ENCODE results near the gene RNF157.

RNF157 gene

GRCh38 chr17:76182016-76182764 is 58.1 kb downstream of the RNF157 start:
- DNase-seq (ENCODE audit: extremely low read depth, low read depth): peak; percentile 65
- TF ChIP-seq CTCF (IDR thresholded peaks at IDR 0.05; ENCODE audit: low read depth, low read length): peak; percentile 85

GRCh38 chr17:76179496-76180467 is 60.5 kb downstream of the RNF157 start:
- DNase-seq (ENCODE audit: extremely low read depth, low read depth): no peak
- peak; percentile 1; the same call in 1 of the 2 replicates for TF ChIP-seq CTCF (IDR thresholded peaks at IDR 0.05; ENCODE audit: low read depth, low read length)

GRCh38 chr17:76178124-76178523 is 62.2 kb downstream of the RNF157 start:
- DNase-seq (ENCODE audit: extremely low read depth, low read depth): no peak
- no peak for TF ChIP-seq CTCF (IDR thresholded peaks at IDR 0.05; ENCODE audit: low read depth, low read length)

GRCh38 chr17:76176701-76177574 is 63.4 kb downstream of the RNF157 start:
- TF ChIP-seq CTCF (IDR thresholded peaks at IDR 0.05; ENCODE audit: low read depth, low read length): no peak
- no peak for DNase-seq (ENCODE audit: extremely low read depth, low read depth)

GRCh38 chr17:76174037-76174436 is 66.3 kb downstream of the RNF157 start:
- no peak for DNase-seq (ENCODE audit: extremely low read depth, low read depth)
- TF ChIP-seq CTCF (IDR thresholded peaks at IDR 0.05; ENCODE audit: low read depth, low read length): no peak

- TF ChIP-seq CTCF (IDR thresholded peaks at IDR 0.05; ENCODE audit: low read depth, low read length): no peak
- DNase-seq (ENCODE audit: extremely low read depth, low read depth): no peak
Observed at GRCh38 chr17:76173474-76173873, 66.8 kb downstream of the RNF157 start.

All from AG09319 (cell line).